GM21381 (cell line): ENCODE measurements around the gene SLC23A1.
"Not testable (repeated sequence)": the region's sequence is repeated elsewhere in the genome, so short reads cannot be mapped to it uniquely, and the experiment has no call there.

Experiments used
- ATAC-seq: cut with Tn5 transposase; IDR thresholded peaks from one replicate; pipeline ENCODE4 v1.9.1; 2021; ENCODE audit warnings: mild to moderate bottlenecking, moderate library complexity; ENCODE audit not compliant: unreplicated experiment

Gene SLC23A1

DNA sequence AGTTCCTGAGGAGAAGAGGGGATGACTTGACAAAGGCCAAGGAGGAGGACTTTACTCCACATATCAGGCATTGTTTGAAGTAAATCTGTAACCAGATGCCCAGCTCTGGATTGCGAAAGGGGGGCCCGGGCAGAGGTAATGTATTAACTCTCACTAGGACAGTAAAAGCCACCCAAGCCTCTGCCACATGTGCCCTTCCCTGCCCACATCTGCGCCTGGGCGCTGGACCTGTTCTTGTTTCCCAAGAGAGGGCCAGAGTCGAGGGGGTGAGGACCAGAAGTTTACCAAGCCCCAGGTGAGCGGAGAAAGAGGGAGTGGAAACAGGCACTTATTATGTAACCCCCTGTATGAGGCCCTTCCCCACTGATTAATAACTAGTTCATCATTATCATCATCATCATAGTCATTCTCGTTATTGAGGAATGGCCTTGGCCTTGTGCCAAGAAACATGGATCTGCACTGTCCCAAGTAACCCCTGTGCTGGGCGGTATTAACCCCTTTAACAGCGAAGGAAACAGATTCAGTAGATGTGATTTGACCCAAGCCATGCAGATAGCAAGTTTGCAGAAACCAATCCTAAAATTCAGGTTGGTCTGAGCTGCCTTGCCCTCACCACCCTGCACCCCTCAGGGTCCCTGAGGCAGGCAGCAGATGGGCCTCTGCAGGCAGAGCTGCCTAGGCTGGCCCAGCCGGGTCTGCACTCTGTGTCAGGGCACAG is at the start of gene SLC23A1:
Gene SLC23A1 (minus strand): TSS at position 23 of the 718 bp plus-strand sequence. CDS start 44 bp downstream, outside the sequence.
- ATAC-seq, result no peak

DNA sequence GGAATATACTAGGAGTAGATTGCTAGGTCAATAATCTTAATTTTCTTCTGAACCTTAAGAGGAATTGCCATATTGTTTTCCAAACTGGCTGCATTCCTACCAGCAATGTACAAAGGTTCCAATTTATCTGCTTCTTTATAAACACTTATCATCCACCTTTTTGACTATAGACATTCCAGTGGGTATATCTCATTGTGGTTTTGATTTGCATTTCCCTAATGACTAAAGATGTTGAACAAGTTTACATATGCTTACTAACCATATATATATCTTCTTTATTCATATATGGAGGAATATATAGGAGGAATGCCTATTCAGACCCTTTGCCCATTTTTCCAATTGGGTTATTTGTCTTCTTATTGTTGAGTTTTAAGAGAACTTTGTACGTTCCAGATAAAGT is 48.6 kb upstream of the SLC23A1 start:
- no peak for ATAC-seq

DNA sequence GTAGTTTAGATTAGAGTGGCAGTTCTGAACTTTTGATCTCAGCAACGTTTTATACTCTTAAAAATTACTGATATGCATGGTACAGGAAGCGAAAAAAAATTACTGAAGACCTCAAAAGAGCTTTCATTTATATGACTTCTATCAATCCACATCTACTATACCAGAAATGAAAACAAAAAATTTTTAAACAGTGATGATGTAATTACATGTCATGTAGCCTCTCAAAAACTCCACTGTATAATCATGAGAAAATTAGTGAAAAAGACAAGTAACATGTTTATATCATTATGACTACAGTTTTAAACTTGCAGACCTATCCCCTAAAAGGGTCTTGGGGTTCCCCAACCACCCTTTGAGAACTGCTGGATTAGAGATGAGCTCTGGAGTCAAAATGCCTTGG is 46.9 kb upstream of the SLC23A1 start:
- ATAC-seq, result no peak

DNA sequence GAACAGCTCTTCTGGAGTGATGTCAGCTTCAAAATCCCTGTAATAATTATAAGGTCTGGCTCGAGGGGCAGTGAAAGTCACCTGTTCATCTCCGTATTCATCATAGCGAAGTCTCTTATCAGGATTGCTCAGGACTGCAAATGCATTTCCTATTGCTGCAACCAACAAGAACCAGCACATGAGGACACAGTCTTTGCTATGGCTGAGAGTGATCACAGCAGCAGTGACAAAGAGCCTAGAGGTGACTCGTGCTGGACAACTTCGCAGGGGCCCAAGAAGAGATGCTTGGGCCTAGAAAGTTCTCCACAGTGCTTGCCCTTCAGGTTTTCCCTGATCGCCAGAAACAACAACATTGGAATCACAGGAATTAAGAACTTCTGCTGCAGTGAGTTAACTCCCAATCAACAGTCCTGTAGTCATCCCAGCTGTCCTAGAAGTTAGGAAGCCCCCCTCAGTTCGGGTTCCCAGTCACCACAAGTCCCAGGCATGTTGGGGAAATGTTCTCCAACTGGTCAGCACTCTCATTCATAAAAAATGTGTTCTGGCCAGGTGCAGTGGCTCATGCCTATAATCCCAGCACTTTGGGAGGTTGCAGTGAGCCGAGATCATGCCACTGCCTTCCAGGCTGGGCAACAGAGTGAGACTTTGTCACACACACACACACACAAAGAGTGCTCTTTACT is 43.2 kb upstream of the SLC23A1 start:
- no peak for ATAC-seq

DNA sequence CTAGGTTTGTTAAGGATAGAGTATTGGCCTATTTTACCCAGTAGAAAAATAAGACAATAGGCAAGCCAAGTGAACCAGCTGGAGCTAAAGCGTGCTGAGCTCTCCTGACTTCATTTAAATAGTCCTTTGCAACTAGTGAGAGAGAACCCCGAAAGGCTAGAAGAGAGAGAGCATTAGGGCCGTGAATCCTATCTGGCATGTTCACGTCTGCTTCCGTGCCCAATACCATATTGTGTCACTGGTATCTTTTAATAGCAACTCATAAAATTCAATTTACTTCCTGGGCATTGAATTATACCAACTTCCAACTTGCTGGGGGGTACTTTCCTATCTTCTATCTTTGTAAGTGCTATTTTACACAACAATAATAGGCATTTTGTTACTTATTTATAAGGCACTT is 42.4 kb upstream of the SLC23A1 start:
- ATAC-seq, result no peak

- no peak for ATAC-seq
These were observed 39.3 kb upstream of the SLC23A1 start for GRCh38 chr5:139422307-139422893.

DNA sequence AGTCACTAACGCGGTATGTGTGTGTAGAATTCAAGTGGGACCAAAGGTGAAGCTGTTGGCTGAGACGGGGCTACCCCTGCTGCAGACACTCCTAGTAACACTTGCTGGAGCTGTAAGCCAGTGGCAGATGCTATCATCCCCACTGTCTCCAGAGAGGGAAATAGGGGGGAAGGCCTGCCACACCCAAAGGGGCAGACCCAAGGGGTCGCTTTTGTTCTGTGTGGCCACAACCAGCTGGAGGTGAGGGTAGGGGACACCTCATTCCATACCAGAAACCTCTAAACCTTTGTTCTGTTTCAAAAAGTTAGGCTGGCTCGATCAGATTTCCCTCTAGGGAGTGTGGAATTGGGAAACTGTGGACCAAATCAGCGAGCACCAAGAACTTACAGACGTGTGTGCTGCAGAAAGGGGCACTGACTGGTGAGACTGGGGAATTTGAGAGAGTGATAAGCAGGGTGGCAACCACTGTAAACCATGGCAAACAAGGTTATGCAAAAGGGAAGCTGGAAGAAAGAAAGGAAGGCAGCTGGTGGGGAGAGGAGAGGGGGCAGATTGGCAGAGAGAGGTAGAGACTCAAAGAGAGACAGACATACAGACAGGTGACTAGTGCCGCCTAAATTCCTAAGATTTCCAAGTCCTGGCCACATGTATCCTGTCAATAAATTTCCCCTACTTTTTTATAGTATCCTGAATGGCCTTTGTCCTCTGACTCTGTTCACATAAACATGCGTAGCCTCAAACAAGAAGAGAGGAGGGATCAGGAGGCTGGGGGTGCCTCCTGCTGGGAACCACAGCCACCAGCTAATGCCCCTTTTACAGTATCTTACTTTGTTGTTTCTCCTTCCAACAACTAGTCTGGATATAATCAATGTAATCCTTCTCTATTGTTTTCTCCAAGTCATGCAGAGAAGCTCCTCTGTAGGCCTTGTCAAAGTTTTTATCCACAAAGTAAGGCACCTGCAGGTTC is 36.4 kb upstream of the SLC23A1 start:
- ATAC-seq, result no peak

- ATAC-seq, result no peak
These were observed 35.7 kb upstream of the SLC23A1 start for GRCh38 chr5:139418793-139419192.

DNA sequence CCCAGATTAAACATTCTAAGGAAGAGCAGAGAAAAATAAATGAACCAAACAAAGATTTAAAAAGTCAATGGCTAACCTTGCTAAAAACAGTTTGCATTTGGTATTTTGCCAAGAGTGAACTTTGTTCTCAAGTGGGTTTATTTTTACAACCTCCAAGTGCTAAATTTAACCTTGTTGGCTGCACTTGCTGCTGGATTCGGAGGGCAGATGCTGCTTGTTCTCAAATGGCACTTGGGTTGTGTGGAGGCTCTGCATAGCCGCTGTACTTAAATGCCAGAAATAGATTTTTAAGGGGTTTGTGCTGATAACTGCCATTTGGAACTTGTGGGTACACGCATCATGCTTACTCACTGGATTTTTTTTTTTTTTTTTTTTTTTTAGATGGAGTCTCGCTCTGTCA is 34.1 kb upstream of the SLC23A1 start:
- no peak for ATAC-seq

DNA sequence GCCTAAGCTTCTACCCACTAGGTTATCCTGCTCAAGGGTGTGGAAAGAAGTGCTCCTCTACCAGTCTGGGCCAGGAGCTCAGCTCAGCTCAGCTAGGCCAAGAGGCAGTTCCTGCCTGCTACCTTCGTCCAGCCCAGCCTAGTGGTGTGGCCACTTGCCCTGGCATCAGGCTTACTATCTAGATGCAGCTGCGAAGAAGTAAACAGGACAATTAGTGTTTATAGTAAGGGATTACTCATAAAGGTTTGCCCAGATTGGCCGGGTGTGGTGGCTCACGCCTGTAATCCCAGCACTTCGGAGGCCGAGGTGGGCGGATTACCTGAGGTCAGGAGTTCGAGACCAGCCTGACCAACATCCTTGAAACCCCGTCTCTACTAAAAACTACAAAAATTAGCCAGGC is 33.6 kb upstream of the SLC23A1 start:
- no peak for ATAC-seq

DNA sequence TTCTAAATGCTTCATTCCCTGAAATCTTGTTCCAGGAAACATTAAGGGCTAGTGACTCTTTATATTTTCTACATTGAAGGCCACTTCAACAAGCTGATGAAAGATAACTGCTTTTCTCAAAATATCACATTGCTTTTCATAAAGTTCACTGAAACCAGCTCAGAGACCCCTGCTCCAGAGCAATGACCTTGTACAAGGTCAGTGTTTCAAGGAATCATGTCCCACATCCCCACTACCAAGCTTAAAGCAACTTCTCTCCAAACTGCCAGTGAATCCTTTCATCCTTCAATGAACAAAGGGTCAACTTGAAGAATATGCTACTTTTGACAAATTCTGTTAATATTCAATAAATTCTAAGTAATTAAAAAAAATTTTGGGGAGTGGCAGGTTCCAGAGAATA is 32.8 kb upstream of the SLC23A1 start:
- no peak for ATAC-seq

DNA sequence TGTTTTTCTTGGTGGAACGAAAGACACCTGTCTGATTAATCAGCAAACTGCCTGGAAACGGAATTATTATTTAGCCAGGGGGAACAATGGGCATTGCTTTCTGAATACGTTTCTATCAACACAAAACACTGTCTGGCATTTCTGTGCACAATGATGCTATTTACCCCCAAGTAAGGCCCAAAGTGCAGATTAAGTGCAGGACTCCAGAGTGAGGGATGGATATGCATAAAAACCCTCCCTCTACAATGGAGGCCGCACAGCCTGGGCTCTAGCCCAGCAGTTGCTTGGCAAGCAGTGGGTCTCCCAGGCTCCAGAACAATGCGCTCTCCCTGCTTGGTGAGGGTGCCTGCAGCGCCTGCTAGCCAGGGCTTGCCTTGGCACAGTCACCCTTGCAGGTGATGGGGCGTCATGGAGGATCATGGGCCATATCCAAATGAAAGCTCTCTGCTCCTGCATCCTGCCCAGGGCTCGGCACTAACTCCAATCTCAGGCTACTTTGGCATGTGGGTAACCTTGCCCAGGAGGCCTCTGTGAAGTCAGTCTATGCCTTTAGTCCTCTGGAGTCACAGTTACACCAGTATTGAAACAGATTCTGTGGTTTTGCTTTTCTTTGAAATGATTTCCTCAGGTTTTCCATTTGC is 32.2 kb upstream of the SLC23A1 start:
- ATAC-seq, result no peak

GRCh38 chr5:139414581-139415130 is 31.6 kb upstream of the SLC23A1 start:
- no peak for ATAC-seq

DNA sequence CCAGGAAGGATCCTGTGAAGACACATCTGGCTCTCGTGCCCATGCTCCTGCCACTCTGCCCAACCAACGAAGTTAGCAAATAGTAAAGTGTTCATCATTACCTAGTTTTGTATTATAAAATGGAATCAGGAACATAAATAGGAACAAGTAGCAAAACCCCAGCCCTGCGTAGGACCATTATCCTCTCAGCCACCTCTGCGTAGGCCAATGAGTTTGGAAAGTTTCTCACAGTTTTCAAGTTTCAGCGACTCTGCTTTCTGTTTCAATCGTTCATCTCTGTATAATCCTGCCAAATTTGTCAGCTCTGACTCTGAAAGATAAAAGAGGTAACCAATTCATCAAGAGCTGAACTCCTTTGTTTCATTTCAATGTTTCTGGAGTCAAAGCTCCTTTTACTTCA is 30.9 kb upstream of the SLC23A1 start:
- ATAC-seq, result no peak

- ATAC-seq, result no peak
These were observed 30.1 kb upstream of the SLC23A1 start for GRCh38 chr5:139413153-139413552.

DNA sequence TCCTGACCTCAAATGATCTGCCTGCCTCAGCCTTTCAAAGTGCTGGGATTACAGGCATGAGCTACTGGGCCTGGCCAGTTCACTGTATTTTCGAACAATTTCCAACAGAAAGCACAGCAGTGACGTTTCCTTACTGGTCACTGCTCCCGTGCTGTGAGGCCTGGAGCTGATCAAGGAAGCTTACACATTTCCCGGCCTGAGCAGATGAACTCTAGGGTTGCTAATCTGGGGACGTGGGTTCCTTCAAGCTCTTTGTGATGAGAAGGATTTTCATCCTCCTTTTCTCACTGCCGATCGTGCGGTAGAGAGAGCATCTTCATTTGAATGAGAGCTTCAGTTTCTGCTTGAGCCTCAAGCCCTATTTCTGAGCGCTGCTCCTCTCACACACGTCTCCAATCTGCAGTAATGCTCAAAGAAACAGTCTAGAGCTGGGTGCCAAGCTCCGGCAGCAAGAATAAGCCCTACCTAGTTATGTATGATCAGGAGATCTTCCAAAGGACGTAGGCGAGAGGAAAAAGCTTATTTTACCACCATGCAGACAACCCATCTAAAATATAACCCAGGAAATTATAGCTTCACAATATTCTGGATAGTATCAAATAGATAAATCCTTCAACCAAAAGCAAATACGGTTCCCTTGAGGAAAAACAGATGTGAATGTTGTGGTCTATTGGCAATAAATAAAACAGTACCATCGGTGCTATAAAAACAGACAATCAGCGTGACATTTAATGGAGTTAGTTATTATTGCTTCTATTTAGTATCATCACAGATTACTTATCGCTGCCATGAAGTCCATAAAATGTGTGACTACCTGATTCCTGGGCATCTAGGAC is 28.1 kb upstream of the SLC23A1 start:
- ATAC-seq, result no peak

GRCh38 chr5:139410121-139410992 is 27.3 kb upstream of the SLC23A1 start:
- no peak for ATAC-seq

DNA sequence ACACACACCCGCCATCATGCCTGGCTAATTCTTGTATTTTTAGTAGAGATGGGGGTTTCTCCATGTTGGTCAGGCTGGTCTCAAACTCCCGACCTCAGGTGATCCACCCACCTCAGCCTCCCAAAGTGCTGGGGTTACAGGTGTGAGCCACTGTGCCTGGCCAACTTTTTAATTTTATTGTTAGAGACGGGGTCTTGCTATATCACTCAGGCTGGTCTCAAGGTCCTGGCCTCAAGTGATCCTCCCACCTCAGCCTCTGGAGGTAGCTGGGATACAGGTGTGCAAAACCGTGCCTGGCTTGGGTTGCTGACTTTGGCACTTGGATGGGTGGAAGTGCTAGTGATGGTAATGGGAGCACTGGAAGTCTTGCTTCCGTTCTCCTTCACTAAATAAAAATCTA is 26.0 kb upstream of the SLC23A1 start:
- not testable (repeated sequence) for ATAC-seq
